H9 (cell line): Measurements from ENCODE around the gene KCNJ16. TPM values are rescaled to one million over a fixed set of nuclear protein-coding genes. Genes with fewer than 3 reads are reported as not detected.

Experiments
- DNase-seq: peaks from one replicate; pipeline ENCODE4 v3.0.0-alpha.2; 2017
- H2AFZ ChIP-seq: one replicate; pipeline ENCODE4 v1.6.1; 2013; ENCODE audit warnings: mild to moderate bottlenecking, low read length, control low read depth, moderate library complexity
- H2AK5ac ChIP-seq: 2 replicates; pipeline ENCODE4 v1.6.1; 2013; ENCODE audit warnings: low read length, control low read depth, mixed read lengths; ENCODE audit not compliant: insufficient read length
- H2BK120ac ChIP-seq: one replicate; pipeline ENCODE4 v1.6.1; 2013; ENCODE audit warnings: low read depth, mild to moderate bottlenecking, low read length, control low read depth, inconsistent platforms; ENCODE audit not compliant: poor library complexity, severe bottlenecking
- H2BK12ac ChIP-seq: 2 replicates; pipeline ENCODE4 v1.6.1; 2013; ENCODE audit warnings: low read length, control low read depth, mixed read lengths, low read depth; ENCODE audit not compliant: insufficient read length
- H2BK15ac ChIP-seq: 2 replicates; pipeline ENCODE4 v1.6.1; 2013; ENCODE audit warnings: low read depth, low read length, control low read depth
- H2BK20ac ChIP-seq: one replicate; pipeline ENCODE4 v1.6.1; 2013; ENCODE audit warnings: low read depth, mild to moderate bottlenecking, low read length, control low read depth, inconsistent platforms; ENCODE audit not compliant: poor library complexity, severe bottlenecking
- H2BK5ac ChIP-seq: 2 replicates; pipeline ENCODE4 v1.6.1; 2013; ENCODE audit warnings: low read length, control low read depth, mixed read lengths; ENCODE audit not compliant: insufficient read length
- H3K14ac ChIP-seq: 2 replicates; pipeline ENCODE4 v1.6.1; 2013; ENCODE audit warnings: low read length, control low read depth; ENCODE audit not compliant: insufficient read depth
- H3K18ac ChIP-seq: 2 replicates; pipeline ENCODE4 v1.6.1; 2013; ENCODE audit warnings: low read depth, mild to moderate bottlenecking, mixed read lengths, low read length, control low read depth; ENCODE audit not compliant: insufficient read length
- H3K23ac ChIP-seq: 2 replicates; pipeline ENCODE4 v1.6.1; 2013; ENCODE audit warnings: low read length, control low read depth, mixed read lengths, low read depth; ENCODE audit not compliant: insufficient read length
- H3K23me2 ChIP-seq: 2 replicates; pipeline ENCODE4 v1.6.1; 2013; ENCODE audit warnings: low read depth, mild to moderate bottlenecking, mixed read lengths, low read length, control low read depth; ENCODE audit not compliant: insufficient read length, poor library complexity, severe bottlenecking
- H3K27ac ChIP-seq: 2 replicates; pipeline ENCODE4 v1.5.1; 2013; ENCODE audit warnings: low read length, control low read depth, mixed read lengths, low read depth; ENCODE audit not compliant: insufficient read length
- H3K27me3 ChIP-seq: 2 replicates; pipeline ENCODE4 v1.6.1; 2013; ENCODE audit warnings: low read length, control low read depth, inconsistent platforms; ENCODE audit not compliant: insufficient read depth
- H3K4ac ChIP-seq: 2 replicates; pipeline ENCODE4 v1.6.1; 2013; ENCODE audit warnings: low read depth, mild to moderate bottlenecking, control low read depth, inconsistent platforms, low read length, moderate library complexity
- H3K4me1 ChIP-seq: 2 replicates; pipeline ENCODE4 v1.6.1; 2013; ENCODE audit warnings: low read length, control low read depth, inconsistent platforms; ENCODE audit not compliant: insufficient read depth
- H3K4me2 ChIP-seq: 2 replicates; pipeline ENCODE4 v1.6.1; 2013; ENCODE audit warnings: low read length, control low read depth, mixed read lengths; ENCODE audit not compliant: insufficient read length, insufficient read depth
- H3K56ac ChIP-seq: 2 replicates; pipeline ENCODE4 v1.6.1; 2013; ENCODE audit warnings: low read depth, mild to moderate bottlenecking, mixed read lengths, low read length, control low read depth; ENCODE audit not compliant: insufficient read length
- H3K79me1 ChIP-seq: 2 replicates; pipeline ENCODE4 v1.6.1; 2013; ENCODE audit warnings: low read depth, mild to moderate bottlenecking, moderate library complexity, low read length, control low read depth, inconsistent platforms; ENCODE audit not compliant: insufficient read depth, poor library complexity, severe bottlenecking
- H3K79me2 ChIP-seq: 2 replicates; pipeline ENCODE4 v1.6.1; 2013; ENCODE audit warnings: low read length, control low read depth, inconsistent platforms; ENCODE audit not compliant: insufficient read depth
- H3K9ac ChIP-seq: 2 replicates; pipeline ENCODE4 v1.6.1; 2013; ENCODE audit warnings: low read length, control low read depth, mixed read lengths; ENCODE audit not compliant: insufficient read length; ENCODE audit errors: extremely low read depth
- H3K9me3 ChIP-seq: one replicate; pipeline ENCODE4 v1.6.1; 2013; ENCODE audit warnings: low read depth, low read length, inconsistent platforms; ENCODE audit not compliant: control insufficient read depth
- H3T11ph ChIP-seq: one replicate; pipeline ENCODE4 v1.6.1; 2013; ENCODE audit warnings: mild to moderate bottlenecking, low read length, control low read depth, inconsistent platforms
- H4K20me1 ChIP-seq: one replicate; pipeline ENCODE4 v1.6.1; 2013; ENCODE audit not compliant: control insufficient read depth, insufficient read length, insufficient read depth
- H4K5ac ChIP-seq: 2 replicates; pipeline ENCODE4 v1.6.1; 2013; ENCODE audit warnings: low read depth, mild to moderate bottlenecking, mixed read lengths, low read length, control low read depth; ENCODE audit not compliant: insufficient read length
- H4K8ac ChIP-seq: replicated peaks from 2 replicates; pipeline ENCODE4 v1.6.1; 2013; ENCODE audit warnings: low read length, control low read depth, mixed read lengths, low read depth; ENCODE audit not compliant: insufficient read length
- H4K91ac ChIP-seq: 2 replicates; pipeline ENCODE4 v1.6.1; 2013; ENCODE audit warnings: low read depth, mild to moderate bottlenecking, moderate library complexity, mixed read lengths, low read length, control low read depth; ENCODE audit not compliant: insufficient read length
- H3K27ac Mint-ChIP-seq, 3 experiments: 2 replicates in 2 of 3; 3 replicates in 1 of 3; pipeline ENCODE4 v1.8.0; 2020 to 2021; ENCODE audit warnings: mixed read lengths in 3 of 3, mild to moderate bottlenecking in 1 of 3, moderate library complexity in 1 of 3
- H3K27me3 Mint-ChIP-seq: 2 replicates; pipeline ENCODE4 v1.8.0; 2021; ENCODE audit warnings: low read depth, mild to moderate bottlenecking, moderate library complexity, mixed read lengths
- H3K36me3 Mint-ChIP-seq, 3 experiments: 2 replicates in 2 of 3; 3 replicates in 1 of 3; pipeline ENCODE4 v1.8.0; 2020 to 2021; ENCODE audit warnings: low read depth in 3 of 3, mixed read lengths in 3 of 3; ENCODE audit not compliant: insufficient read depth in 1 of 3
- H3K4me1 Mint-ChIP-seq, 2 experiments: 2 replicates each; pipeline ENCODE4 v1.8.0; 2020; ENCODE audit warnings: mixed read lengths in 2 of 2
- H3K4me3 Mint-ChIP-seq, 2 experiments: 2 replicates in 1 of 2; 3 replicates in 1 of 2; pipeline ENCODE4 v1.8.0; 2020 to 2021; ENCODE audit warnings: mild to moderate bottlenecking in 2 of 2, mixed read lengths in 2 of 2, moderate library complexity in 1 of 2
- H3K9me3 Mint-ChIP-seq, 2 experiments: 2 replicates in 1 of 2; 3 replicates in 1 of 2; pipeline ENCODE4 v1.8.0; 2020; ENCODE audit warnings: mild to moderate bottlenecking in 2 of 2, mixed read lengths in 2 of 2, moderate library complexity in 1 of 2
- CTCF ChIP-seq: fragments of 200-600 bp; sonication (generic); conservative IDR thresholded peaks from 3 replicates; pipeline ENCODE4 v1.8.0; 2021; ENCODE audit warnings: antibody characterized with exemption, mild to moderate bottlenecking
- WGBS: extraction: QIAGEN DNeasy Blood & Tissue Kit; methylation state at CpG from one replicate; pipeline ENCODE4 v1.1.7; 2013; ENCODE audit warnings: missing lambda C conversion rate, low lambda C conversion rate, mixed read lengths; ENCODE audit not compliant: insufficient read length; ENCODE audit errors: extremely low coverage; 5-methylcytosine and 5-hydroxymethylcytosine counted together
- total RNA-seq: library from RNA; stranded (reverse); gene quantifications from 2 replicates; pipeline ENCODE4 v1.2.1, GENCODE V29; 2021

KCNJ16 gene
- total RNA-seq, 1 experiment from 2014 or later: not detected

GRCh38 chr17:70053241-70054234, 21.5 kb upstream of the KCNJ16 start:
- H2BK20ac ChIP-seq: no peak overlapping the region
- no peak overlapping the region for H3K27ac Mint-ChIP-seq
- H3K27ac ChIP-seq: no peak overlapping the region
- H3K23ac ChIP-seq: no peak overlapping the region
- no peak for DNase-seq
- H2AK5ac ChIP-seq: no peak overlapping the region
- H3K4ac ChIP-seq: no peak overlapping the region
- TF ChIP-seq CTCF: no peak
- H4K20me1 ChIP-seq: no peaks in the 10 kb centered on the region
- no peak overlapping the region for H4K8ac ChIP-seq
- H3K14ac ChIP-seq: no peak overlapping the region
- no peak overlapping the region for H2BK120ac ChIP-seq
- no peaks in the 10 kb centered on the region for H3K36me3 Mint-ChIP-seq
- no peak overlapping the region for H3T11ph ChIP-seq
- no peak overlapping the region for H3K56ac ChIP-seq
- H3K9me3 Mint-ChIP-seq: no peaks in the 10 kb centered on the region
- H4K91ac ChIP-seq: no peak overlapping the region
- H3K9me3 ChIP-seq: no peaks in the 10 kb centered on the region
- no CpG with 5 or more reads among the region's 13 CpGs for WGBS
- no peak overlapping the region for H2BK12ac ChIP-seq
- H3K9ac ChIP-seq: no peak overlapping the region
- H4K5ac ChIP-seq: no peak overlapping the region
- H3K79me1 ChIP-seq: no peaks in the 10 kb centered on the region
- H3K4me1 ChIP-seq: no peaks in the 10 kb centered on the region; the same call in 1 of the 2 replicates
- no peaks in the 10 kb centered on the region for H3K23me2 ChIP-seq
- no peaks in the 10 kb centered on the region for H3K27me3 Mint-ChIP-seq
- H3K4me2 ChIP-seq: no peak overlapping the region
- H2AFZ ChIP-seq: no peak overlapping the region
- no peak overlapping the region for H3K4me3 Mint-ChIP-seq
- no peak overlapping the region for H3K18ac ChIP-seq
- H3K27me3 ChIP-seq: no peaks in the 10 kb centered on the region
- no peak overlapping the region for H2BK15ac ChIP-seq
- H3K4me1 Mint-ChIP-seq: peaks cover 10 to 15% of the 10 kb centered on the region in 2 experiments
- H3K79me2 ChIP-seq: no peaks in the 10 kb centered on the region
- H2BK5ac ChIP-seq: no peak overlapping the region
